HG03108 (cell line): ENCODE results near the gene FAM227A.
A peak's percentile ranks its signal among the peaks of the same experiment; 100 is the strongest.
"Not testable (repeated sequence)": the region's sequence is repeated elsewhere in the genome, so short reads cannot be mapped to it uniquely, and the experiment has no call there.

Experiments
- ATAC-seq: cut with Tn5 transposase; IDR thresholded peaks from one replicate; pipeline ENCODE4 v1.9.1; 2021; ENCODE audit warnings: moderate library complexity; ENCODE audit not compliant: unreplicated experiment

Gene FAM227A

GRCh38 chr22:38612217-38613006 is 43.8 kb downstream of the FAM227A start:
- no peak for ATAC-seq

GRCh38 chr22:38611559-38611958 is 44.6 kb downstream of the FAM227A start:
- no peak for ATAC-seq

- ATAC-seq: no peak
Observed at GRCh38 chr22:38610234-38610633, 46.0 kb downstream of the FAM227A start.

GRCh38 chr22:38608992-38609750 is 47.0 kb downstream of the FAM227A start:
- no peak for ATAC-seq

- ATAC-seq: no peak
Observed at GRCh38 chr22:38607680-38608079, 48.5 kb downstream of the FAM227A start.

GRCh38 chr22:38602166-38602565 is 54.0 kb downstream of the FAM227A start:
- ATAC-seq: no peak

- no peak for ATAC-seq
Observed at GRCh38 chr22:38601221-38601764, 54.9 kb downstream of the FAM227A start.

GRCh38 chr22:38599466-38599865 is 56.7 kb downstream of the FAM227A start:
- no peak for ATAC-seq

- ATAC-seq: not testable (repeated sequence)
Observed at GRCh38 chr22:38582923-38583322, 73.3 kb downstream of the FAM227A start.

GRCh38 chr22:38578505-38578904 is 77.7 kb downstream of the FAM227A start:
- no peak for ATAC-seq

- ATAC-seq: no peak
Observed at GRCh38 chr22:38572065-38572464, 84.1 kb downstream of the FAM227A start.

- no peak for ATAC-seq
Observed at GRCh38 chr22:38570779-38571364, 85.3 kb downstream of the FAM227A start.

GRCh38 chr22:38569972-38570778 is 86.0 kb downstream of the FAM227A start, which contains the start of gene DMC1:
Gene DMC1, minus strand, starts transcription at chr22:38570183. Its CDS starts 1,927 bp downstream, at chr22:38568256.
- peak; percentile 57 for ATAC-seq

GRCh38 chr22:38569181-38569971 is 86.8 kb downstream of the FAM227A start:
- no peak for ATAC-seq

GRCh38 chr22:38567531-38568285 is 88.5 kb downstream of the FAM227A start:
- no peak for ATAC-seq

GRCh38 chr22:38566726-38567504 is 89.3 kb downstream of the FAM227A start:
- ATAC-seq: no peak

GRCh38 chr22:38565441-38565840 is 90.8 kb downstream of the FAM227A start:
- no peak for ATAC-seq

GRCh38 chr22:38564669-38565068 is 91.5 kb downstream of the FAM227A start:
- ATAC-seq: no peak
